Endothelial cell of hepatic sinusoid (primary cell): Measurements from ENCODE around the gene MAG.

ENCODE experiments used
- in situ Hi-C: cut with HindIII; loops from 2 replicates; pipeline ENCODE4 v1.10.0; 2017; ENCODE audit warnings: low sequenced_read_pairs

MAG gene

GRCh38 chr19:35279374-35279773 lies 12.6 kb upstream of the MAG start:
- in situ Hi-C loops = loop anchor here (25.0 kb wide), 1 partner anchor 158 kb away; the partner anchor contains the start of gene FFAR2

DNA sequence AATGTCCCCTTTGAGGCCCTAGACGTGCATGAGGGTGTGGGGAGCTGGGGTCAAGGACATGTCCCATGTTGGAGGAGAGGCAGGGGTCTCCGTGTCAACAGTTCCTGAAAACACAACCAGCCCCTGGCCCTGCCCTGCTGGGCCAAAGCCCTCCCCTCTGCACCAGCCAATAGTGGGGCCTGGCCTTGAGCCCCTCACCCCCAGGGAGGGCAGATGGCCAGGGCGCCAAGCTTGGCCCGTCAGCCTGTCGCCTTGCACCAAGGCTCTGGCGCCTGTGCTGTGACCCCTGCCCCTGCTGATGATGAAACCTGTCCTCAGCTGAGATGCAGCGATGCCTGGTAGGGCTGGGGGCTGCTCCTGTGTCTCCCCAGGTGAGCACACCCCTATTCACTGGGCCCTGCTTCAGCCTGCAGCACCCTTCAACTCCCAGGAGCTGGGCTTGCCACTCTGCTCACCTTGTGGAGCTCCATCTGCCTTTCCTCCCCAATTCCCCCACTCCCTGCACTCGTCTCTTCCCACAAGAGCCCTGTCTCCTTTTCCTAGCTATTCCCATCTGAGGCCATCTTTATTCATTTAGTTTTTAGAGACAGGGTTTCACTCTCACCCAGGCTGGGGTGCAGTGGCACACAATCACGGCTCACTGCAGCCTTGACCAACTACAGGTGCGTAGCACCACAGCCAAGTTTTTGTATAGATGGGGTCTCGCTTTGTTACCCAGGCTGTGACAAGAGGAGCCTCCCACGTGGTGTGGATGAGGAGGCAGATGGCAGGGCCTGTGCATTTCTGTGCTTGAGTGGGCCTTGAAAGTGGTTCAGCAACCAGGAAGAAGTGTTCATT lies 11.8 kb upstream of the MAG start:
- in situ Hi-C loops = loop anchor here (5.0 to 25.0 kb wide), 3 partner anchors 38 to 157 kb away; partner anchors contain the start of gene FFAR2

GRCh38 chr19:35281303-35281702 lies 10.7 kb upstream of the MAG start:
- in situ Hi-C loops = loop anchor here (5.0 to 25.0 kb wide), 3 partner anchors 39 to 156 kb away; partner anchors contain the start of gene FFAR2

- in situ Hi-C loops = loop anchor here (5.0 to 25.0 kb wide), 3 partner anchors 42 to 153 kb away; partner anchors contain the start of gene FFAR2
These were observed 7.5 kb upstream of the MAG start for GRCh38 chr19:35284153-35285094.

DNA sequence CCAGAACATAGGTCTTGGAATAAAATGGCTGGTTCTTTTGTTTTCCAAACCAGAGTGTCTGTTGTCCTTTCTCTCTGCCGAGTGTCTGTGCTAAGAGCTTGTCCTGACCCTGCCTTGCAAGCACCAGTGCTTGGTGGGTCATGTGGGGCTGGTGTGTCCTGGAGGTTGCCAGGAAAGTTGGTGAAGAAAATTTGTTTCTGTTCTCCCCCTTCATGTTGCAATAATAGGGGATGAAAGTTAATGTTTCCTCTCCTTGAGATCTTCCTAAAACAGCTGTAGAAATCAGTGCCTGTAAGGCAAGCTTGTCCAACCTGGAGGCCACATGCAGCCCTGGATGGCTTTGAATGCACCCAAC lies 6.9 kb upstream of the MAG start:
- in situ Hi-C loops = loop anchor here (25.0 kb wide), 1 partner anchor 152 kb away; the partner anchor contains the start of gene FFAR2

DNA sequence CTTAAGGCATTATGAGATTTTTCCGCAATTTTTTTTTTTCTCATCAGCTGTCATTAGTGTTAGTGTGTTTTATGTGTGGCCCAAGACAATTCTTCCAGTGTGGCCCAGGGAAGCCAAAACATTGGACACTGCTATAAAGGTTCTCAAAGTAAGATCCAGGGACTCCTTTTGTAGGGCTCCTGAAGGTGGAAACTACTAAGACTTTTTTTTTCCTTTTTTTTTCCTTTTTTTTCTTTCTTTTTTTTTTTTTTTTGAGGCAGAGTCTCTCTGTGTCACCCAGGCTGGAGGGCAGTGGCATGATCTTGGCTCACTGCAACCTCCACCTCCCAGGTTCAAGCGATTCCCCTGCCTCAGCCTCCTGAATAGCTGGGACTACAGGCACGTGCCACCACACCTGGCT lies 6.5 kb upstream of the MAG start:
- in situ Hi-C loops = loop anchor here (25.0 kb wide), 1 partner anchor 152 kb away; the partner anchor contains the start of gene FFAR2

DNA sequence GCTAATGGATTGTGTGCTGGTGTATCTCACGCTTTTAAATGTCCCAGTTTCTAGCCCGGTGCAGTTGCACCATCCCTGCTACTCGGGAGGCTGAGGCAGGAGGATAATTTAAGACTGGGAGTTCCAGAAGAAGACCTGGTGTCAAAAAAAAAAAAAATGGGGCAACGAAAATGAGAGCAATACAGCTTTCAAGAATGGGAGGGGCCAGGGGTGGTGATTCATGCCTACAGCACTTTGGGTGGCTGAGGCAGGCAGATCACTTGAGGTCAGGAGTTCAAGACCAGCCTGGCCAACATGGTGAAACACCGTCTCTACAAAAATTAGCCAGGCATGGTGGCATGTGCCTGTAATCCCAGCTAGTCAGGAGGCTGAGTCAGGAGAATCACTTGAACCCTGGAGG lies 5.9 kb upstream of the MAG start:
- in situ Hi-C loops = loop anchor here (25.0 kb wide), 1 partner anchor 151 kb away; the partner anchor contains the start of gene FFAR2

DNA sequence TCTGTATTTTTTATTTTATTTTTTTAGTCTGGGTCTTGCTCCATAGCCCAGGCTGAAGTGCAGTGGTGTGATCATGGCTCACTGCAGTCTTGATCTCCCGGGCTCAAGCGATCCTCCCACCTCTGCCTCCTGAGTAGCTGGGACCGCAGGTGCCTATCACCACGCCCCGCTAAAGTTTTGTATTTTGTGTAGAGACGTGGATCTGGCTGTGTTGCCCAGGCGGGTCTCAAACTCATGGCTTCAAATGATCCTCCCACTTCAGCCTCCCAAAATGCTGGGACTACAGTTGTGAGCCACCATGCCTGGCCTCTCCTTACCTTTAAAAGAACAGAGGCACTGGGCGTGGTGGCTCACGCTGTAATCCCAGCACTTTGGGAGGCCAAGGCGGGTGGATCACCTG lies 4.2 kb upstream of the MAG start:
- in situ Hi-C loops = loop anchor here (25.0 kb wide), 1 partner anchor 150 kb away; the partner anchor contains the start of gene FFAR2

- in situ Hi-C loops = loop anchor here (25.0 kb wide), 1 partner anchor 149 kb away; the partner anchor contains the start of gene FFAR2
These were observed 3.6 kb upstream of the MAG start for GRCh38 chr19:35288331-35288730.

GRCh38 chr19:35288906-35289305 lies 3.1 kb upstream of the MAG start:
- in situ Hi-C loops = loop anchor here (25.0 kb wide), 1 partner anchor 148 kb away; the partner anchor contains the start of gene FFAR2

- in situ Hi-C loops = loop anchor here (25.0 kb wide), 1 partner anchor 147 kb away; the partner anchor contains the start of gene FFAR2
These were observed 1.4 kb upstream of the MAG start for GRCh38 chr19:35290381-35291127.

DNA sequence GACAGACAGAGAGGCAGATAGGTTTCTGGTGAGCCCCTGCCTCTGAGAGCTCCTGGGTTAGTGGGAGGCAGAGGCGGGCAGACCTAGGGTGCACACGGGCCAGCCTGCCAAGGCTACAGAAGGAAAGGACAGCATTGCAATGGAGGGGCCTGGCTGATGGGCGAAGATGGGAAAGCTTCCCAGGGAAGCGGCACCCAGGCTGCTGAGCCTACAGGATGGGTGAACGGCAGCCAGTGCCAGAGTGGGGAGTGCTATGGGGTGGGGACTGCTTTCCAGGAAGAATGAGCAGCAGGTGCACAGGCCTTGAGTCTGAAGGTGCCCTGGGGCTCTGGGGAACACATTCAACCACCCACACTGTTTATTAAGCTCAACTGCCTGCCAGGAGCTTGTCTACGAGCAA lies 702 bp upstream of the MAG start:
- in situ Hi-C loops = loop anchor here (25.0 kb wide), 1 partner anchor 146 kb away; the partner anchor contains the start of gene FFAR2

DNA sequence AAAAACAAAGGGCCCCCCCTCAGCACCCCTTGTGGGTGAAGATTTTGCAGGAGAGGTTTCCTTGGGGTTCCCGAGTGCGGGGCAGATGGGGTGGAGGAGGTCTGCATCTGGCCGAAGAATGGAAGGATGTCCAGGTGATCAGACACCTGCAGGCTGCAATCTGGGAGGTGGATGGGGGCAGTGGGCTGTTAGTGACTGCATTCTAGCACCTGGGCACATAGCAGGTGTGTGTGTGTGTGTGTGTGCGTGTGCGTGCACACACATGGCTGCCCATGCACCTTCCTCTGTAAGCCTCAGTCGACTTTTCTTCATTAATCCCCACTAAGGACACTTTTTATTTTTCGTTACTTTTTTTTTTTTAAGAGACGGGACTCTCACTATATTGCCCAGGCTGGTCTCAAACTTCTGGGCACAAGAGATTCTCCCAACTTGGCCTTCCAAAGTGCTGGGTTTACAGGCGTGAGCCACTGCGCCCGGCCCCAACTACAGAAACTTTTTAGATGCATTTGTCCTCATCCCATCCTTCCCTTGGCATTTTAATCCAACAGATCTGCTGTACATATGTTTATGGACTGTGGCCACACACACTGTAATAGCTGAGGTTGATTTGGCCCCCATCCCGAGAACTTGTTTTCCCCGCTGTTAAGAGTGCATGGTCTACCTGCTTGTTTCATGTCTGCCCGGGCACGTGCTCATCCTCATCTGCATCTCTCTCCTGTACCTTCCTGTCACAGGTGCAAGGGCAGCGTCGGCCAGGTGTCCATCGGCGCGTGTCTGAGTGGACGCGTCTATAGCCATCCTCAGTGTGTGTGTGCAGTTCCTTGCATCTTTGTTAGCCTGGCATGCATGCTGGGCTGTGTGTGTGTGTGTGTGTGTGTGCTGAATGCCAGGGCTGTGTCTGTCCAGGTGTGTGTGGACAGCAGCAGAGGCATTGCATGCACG lies 731 bp downstream of the MAG start:
- in situ Hi-C loops = loop anchor here (25.0 kb wide), 1 partner anchor 145 kb away; the partner anchor contains the start of gene FFAR2

DNA sequence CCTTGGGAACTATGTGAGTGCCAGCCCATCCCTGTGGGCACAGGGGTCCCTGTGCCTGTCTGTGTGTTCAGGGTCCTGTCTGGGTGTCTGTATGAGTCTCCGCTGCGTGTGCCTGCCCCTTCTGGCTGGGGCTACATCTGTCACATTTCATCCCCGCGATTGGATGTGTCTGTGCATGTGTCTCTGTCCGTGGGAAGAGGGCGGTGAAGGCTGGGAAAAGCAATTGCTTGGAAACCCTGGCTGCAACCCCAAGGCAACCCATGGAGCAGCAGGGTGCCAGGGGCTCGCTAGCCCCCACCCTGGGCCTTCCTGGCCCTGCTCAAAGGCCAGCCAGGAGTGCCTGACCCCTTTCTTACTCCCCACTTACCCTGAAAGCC lies 1.4 kb downstream of the MAG start:
- in situ Hi-C loops = loop anchor here (25.0 kb wide), 1 partner anchor 144 kb away; the partner anchor contains the start of gene FFAR2

DNA sequence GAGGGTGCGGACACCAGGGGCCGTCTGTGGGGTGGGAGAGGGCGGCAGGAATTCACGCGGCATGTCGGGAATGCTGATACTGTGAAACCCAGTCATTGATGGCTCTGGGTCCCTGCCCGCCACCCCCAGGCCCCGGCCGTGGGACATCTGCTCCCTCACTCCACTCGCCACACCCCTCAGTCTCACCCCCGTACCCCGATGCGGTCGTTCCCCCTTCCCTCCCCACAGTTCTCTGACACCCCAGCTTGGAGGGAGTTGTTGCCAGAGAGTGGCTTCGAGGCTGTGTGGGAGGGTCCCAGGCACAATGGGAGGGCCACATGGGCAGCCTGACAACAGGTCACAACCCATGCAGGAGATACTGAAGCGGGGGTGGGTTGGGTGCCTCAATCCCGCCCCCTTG lies 1.8 kb downstream of the MAG start:
- in situ Hi-C loops = loop anchor here (25.0 kb wide), 1 partner anchor 143 kb away; the partner anchor contains the start of gene FFAR2

GRCh38 chr19:35294328-35294727 lies 2.4 kb downstream of the MAG start:
- in situ Hi-C loops = loop anchor here (25.0 kb wide), 1 partner anchor 143 kb away; the partner anchor contains the start of gene FFAR2

- in situ Hi-C loops = loop anchor here (25.0 kb wide), 1 partner anchor 142 kb away; the partner anchor contains the start of gene FFAR2
These were observed 3.2 kb downstream of the MAG start for GRCh38 chr19:35294859-35295791.
